Right lobe of liver (tissue), 6 donors: ENCODE data around the gene IFI27. TPM values are rescaled to one million over a fixed set of nuclear protein-coding genes. Genes with fewer than 3 reads are reported as not detected.
"Not testable (repeated sequence)": the region's sequence is repeated elsewhere in the genome, so short reads cannot be mapped to it uniquely, and the experiment has no call there.

ENCODE experiments used
- ATAC-seq, 4 donors: fragments of 200-7000 bp; cut with Tn5 transposase; one replicate each; pipeline ENCODE4 v1.9.1; 2020; ENCODE audit warnings: mild to moderate bottlenecking in 4 of 4, moderate library complexity in 4 of 4
- DNase-seq, 3 donors: peaks; one replicate each; pipeline ENCODE4 v3.0.0-alpha.2; 2020
- H3K27ac ChIP-seq, 3 donors: fragments of 200-600 bp; one replicate each; pipeline ENCODE4 v1.8.0; 2022
- H3K27me3 ChIP-seq, 2 donors: fragments of 200-600 bp; one replicate each; pipeline ENCODE4 v1.8.0; 2022
- H3K36me3 ChIP-seq, 4 donors: fragments of 200-600 bp; sonication (generic) in 1 of 4; one replicate each; pipeline versions ENCODE4 v1.5.1 to v1.8.0; 2017 to 2022; ENCODE audit warnings: control low read depth in 1 of 4
- H3K4me1 ChIP-seq, 4 donors: fragments of 200-600 bp; sonication (generic) in 1 of 4; one replicate each; pipeline versions ENCODE4 v1.5.1 to v1.8.0; 2017 to 2022; ENCODE audit warnings: control low read depth in 1 of 4
- H3K4me3 ChIP-seq, 3 donors: fragments of 200-600 bp; one replicate each; pipeline ENCODE4 v1.8.0; 2022
- H3K9me3 ChIP-seq, 4 donors: fragments of 200-600 bp; sonication (generic) in 1 of 4; one replicate each; pipeline versions ENCODE4 v1.5.1 to v1.8.0; 2017 to 2022; ENCODE audit warnings: control low read depth in 1 of 4
- POLR2A ChIP-seq: fragments of 450-650 bp; IDR thresholded peaks from one replicate; pipeline ENCODE4 v1.6.1; 2017; ENCODE audit warnings: antibody characterized with exemption, mild to moderate bottlenecking
- WGBS: methylation state at CpG from one replicate; pipeline ENCODE4 v1.1.6; 2018; ENCODE audit warnings: low coverage, low lambda C conversion rate; ENCODE audit not compliant: insufficient coverage; ENCODE audit errors: missing lambda C conversion rate; 5-methylcytosine and 5-hydroxymethylcytosine counted together
- intact Hi-C, 2 donors: fragments of 100-400 bp; cut with DNase I; formaldehyde crosslinking; loops; one replicate each; pipeline versions ENCODE4 v1.11.2 to v1.14.1; 2022
- long read RNA-seq: library from polyadenylated mRNA; unstranded; transcript quantifications from one replicate; pipeline ENCODE4 v2.0.0, GENCODE V29; 2019
- total RNA-seq, 6 experiments: library from RNA; depleted of rRNA in 2 of 6; stranded (reverse); fragments of >200 nt in 2 of 6; fragmentation: NEBNext Ultra II Directional in 3 of 6; extraction: Animal tissue kit (Norgen Biotek cat#: 25700) in 3 of 6; gene quantifications; one replicate each; pipeline versions ENCODE4 v1.1.0 to v1.2.4, GENCODE V29; 2016 to 2023
- TF ChIP-seq, protein P1 (sequence below), 4 donors: fragments of 200-600 bp in 3 of 4; fragments of 450-650 bp in 1 of 4; IDR thresholded peaks; one replicate each; pipeline versions ENCODE4 v1.5.1 to v1.8.0; 2016 to 2022; ENCODE audit warnings: antibody characterized with exemption in 4 of 4, mild to moderate bottlenecking in 2 of 4
- donor health status: DM: no; HTN: yes; CAD: no.
- donor health status: DM: no; HTN: no; CAD: no.
- donor health status: DM: no; HTN: no; CAD: no.
- donor health status: DM: no; HTN: yes; CAD: no.
- donor health status: DM: no; HTN: yes; CAD: no.

Gene IFI27
- total RNA-seq: 10 to 100 TPM; 10.0 to 32.5 (median 16.9) TPM
- long read RNA-seq, partial matches to known transcripts: 0 of 7 reads
- long read RNA-seq, other reads (novel, unspliced or antisense): 4 of 7 reads

- intact Hi-C loops: no loop called here
- DNase-seq: no peak
- 59% methylated on average over 10 of the region's 14 CpGs for WGBS
These were observed at the start of gene IFI27 for GRCh38 chr14:94110552-94111181. Gene IFI27, plus strand, starts transcription at chr14:94110736.

DNA sequence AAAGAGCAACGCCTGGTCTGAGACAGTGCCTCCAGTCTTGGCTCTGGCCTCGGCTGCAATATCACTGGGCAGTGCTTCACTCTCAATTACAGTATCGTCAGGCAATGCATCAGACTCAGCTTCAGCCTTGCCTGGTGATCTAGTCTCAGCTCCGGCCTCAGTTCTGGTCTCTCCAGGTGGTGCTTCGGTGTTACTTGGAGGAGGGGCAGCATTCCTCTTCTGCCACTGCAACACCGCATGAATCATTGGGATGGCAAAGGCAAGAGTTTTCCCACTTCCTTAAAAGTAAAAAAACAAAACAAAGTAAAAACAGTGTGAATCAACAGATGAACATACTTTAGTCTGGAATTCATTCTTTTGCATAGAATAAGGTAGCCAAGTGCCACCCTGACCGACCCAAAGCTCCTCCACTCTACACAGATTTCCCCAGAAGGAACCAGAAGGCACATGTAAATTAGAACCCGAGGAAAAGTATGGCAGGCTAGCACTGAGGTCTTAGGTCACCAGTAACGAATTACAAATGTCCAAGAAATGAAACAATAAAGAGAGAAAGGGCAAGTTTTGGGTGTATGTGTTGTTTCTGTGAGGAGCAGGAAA is 48.1 kb upstream of the IFI27 start:
- intact Hi-C loops: no loop called here
- H3K36me3 ChIP-seq: peaks cover 0 to 36% (median 14%) of the 10 kb centered on the region in 4 donors
- no peak for DNase-seq
- TF ChIP-seq POLR2A: no peak
- TF ChIP-seq, protein P1, sequence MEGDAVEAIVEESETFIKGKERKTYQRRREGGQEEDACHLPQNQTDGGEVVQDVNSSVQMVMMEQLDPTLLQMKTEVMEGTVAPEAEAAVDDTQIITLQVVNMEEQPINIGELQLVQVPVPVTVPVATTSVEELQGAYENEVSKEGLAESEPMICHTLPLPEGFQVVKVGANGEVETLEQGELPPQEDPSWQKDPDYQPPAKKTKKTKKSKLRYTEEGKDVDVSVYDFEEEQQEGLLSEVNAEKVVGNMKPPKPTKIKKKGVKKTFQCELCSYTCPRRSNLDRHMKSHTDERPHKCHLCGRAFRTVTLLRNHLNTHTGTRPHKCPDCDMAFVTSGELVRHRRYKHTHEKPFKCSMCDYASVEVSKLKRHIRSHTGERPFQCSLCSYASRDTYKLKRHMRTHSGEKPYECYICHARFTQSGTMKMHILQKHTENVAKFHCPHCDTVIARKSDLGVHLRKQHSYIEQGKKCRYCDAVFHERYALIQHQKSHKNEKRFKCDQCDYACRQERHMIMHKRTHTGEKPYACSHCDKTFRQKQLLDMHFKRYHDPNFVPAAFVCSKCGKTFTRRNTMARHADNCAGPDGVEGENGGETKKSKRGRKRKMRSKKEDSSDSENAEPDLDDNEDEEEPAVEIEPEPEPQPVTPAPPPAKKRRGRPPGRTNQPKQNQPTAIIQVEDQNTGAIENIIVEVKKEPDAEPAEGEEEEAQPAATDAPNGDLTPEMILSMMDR (IDR thresholded peaks at IDR 0.05): no peak
- WGBS: 82% methylated on average over 3 of the region's 9 CpGs
- H3K4me3 ChIP-seq: no peak overlapping the region
- H3K9me3 ChIP-seq: no peaks in the 10 kb centered on the region
- H3K4me1 ChIP-seq: peaks cover 0 to 40% (median 19%) of the 10 kb centered on the region in 4 donors
- no peak overlapping the region for H3K27ac ChIP-seq
- ATAC-seq: no peak
- H3K27me3 ChIP-seq: no peaks in the 10 kb centered on the region

More at GRCh38 chr14:94110552-94111181, at the start of gene IFI27:
- TF ChIP-seq, protein P1 (IDR thresholded peaks at IDR 0.05): no peak
- Histone ChIP-seq H3K4me3 (peak within 1 kb of the TSS; percentile 9 to 33 (median 21)), H3K27me3 (no peaks in the 10 kb centered on the region), H3K27ac (peak within 1 kb of the TSS; percentile 29 to 56 (median 43)), H3K36me3 (no peaks in the 10 kb centered on the region), H3K9me3 (no peaks in the 10 kb centered on the region), H3K4me1 (peaks cover 0 to 8% (median 0%) of the 10 kb centered on the region in 4 donors)
- peak; percentile 25 to 58 (median 50) for ATAC-seq

GRCh38 chr14:94066089-94066676 is 44.4 kb upstream of the IFI27 start:
- 86% methylated on average over 4 of the region's 8 CpGs for WGBS
- no peak for TF ChIP-seq POLR2A
- TF ChIP-seq, protein P1 (IDR thresholded peaks at IDR 0.05): no peak
- intact Hi-C loops: no loop called here
- Histone ChIP-seq H3K27ac (no peak overlapping the region), H3K4me3 (no peak overlapping the region), H3K4me1 (peaks cover 0 to 9% (median 4%) of the 10 kb centered on the region in 4 donors), H3K9me3 (no peaks in the 10 kb centered on the region), H3K27me3 (no peaks in the 10 kb centered on the region), H3K36me3 (peaks cover 0 to 13% (median 7%) of the 10 kb centered on the region in 4 donors)
- no peak for DNase-seq
- ATAC-seq: peak in 2 of 4 donors; percentile 56 to 72

GRCh38 chr14:94072076-94072475 is 38.5 kb upstream of the IFI27 start:
- not testable (repeated sequence) for ATAC-seq
- WGBS: 78% methylated on average over 3 of the region's 3 CpGs

GRCh38 chr14:94074534-94074933 is 36.0 kb upstream of the IFI27 start:
- Histone ChIP-seq H3K9me3 (peaks cover 0 to 7% (median 0%) of the 10 kb centered on the region in 4 donors), H3K36me3 (peaks cover 0 to 19% (median 3%) of the 10 kb centered on the region in 4 donors), H3K27ac (no peak overlapping the region), H3K27me3 (no peaks in the 10 kb centered on the region), H3K4me3 (no peak overlapping the region), H3K4me1 (peaks cover 0 to 39% (median 4%) of the 10 kb centered on the region in 4 donors)
- DNase-seq (no peak), ATAC-seq (no peak)
- no peak for TF ChIP-seq POLR2A
- TF ChIP-seq, protein P1 (IDR thresholded peaks at IDR 0.05): no peak
- intact Hi-C loops: no loop called here
- WGBS: 100% methylated on average over 3 of the region's 3 CpGs

More at GRCh38 chr14:94072076-94072475, 38.5 kb upstream of the IFI27 start:
- H3K4me3 ChIP-seq, H3K27ac ChIP-seq, H3K36me3 ChIP-seq, DNase-seq, H3K27me3 ChIP-seq, intact Hi-C loops, H3K9me3 ChIP-seq: not testable (repeated sequence)
- peaks cover 0 to 15% (median 0%) of the 10 kb centered on the region in 4 donors for H3K4me1 ChIP-seq
